Fibroblast of mammary gland (primary cell): ENCODE measurements around the gene LEKR1.

Experiments
- DNase-seq: peaks from one replicate; pipeline ENCODE4 v3.0.0-alpha.2; 2010; ENCODE audit warnings: low read depth
- H3K4me3 ChIP-seq: 2 replicates; pipeline ENCODE4 v1.5.1; 2011; ENCODE audit warnings: low read depth, mild to moderate bottlenecking, low read length, moderate library complexity; ENCODE audit not compliant: control insufficient read depth
- CTCF ChIP-seq: conservative IDR thresholded peaks from 2 replicates; pipeline ENCODE4 v1.5.1; 2011; ENCODE audit warnings: low read depth, low read length, inconsistent platforms; ENCODE audit not compliant: control insufficient read depth, insufficient read depth

Gene LEKR1

GRCh38 chr3:157043771-157044170 lies 217.6 kb downstream of the LEKR1 start:
- no peak for DNase-seq
- H3K4me3 ChIP-seq = no peak overlapping the region
- no peak for TF ChIP-seq CTCF

- peak; percentile 33 for DNase-seq
- TF ChIP-seq CTCF = no peak
- no peak overlapping the region for H3K4me3 ChIP-seq
Observed at GRCh38 chr3:157045238-157045850, 219.2 kb downstream of the LEKR1 start.

- H3K4me3 ChIP-seq = no peak overlapping the region
- DNase-seq = no peak
- no peak for TF ChIP-seq CTCF
Observed at GRCh38 chr3:157046520-157046919, 220.4 kb downstream of the LEKR1 start.

- DNase-seq = no peak
- no peak for TF ChIP-seq CTCF
- no peak overlapping the region for H3K4me3 ChIP-seq
Observed at GRCh38 chr3:157051055-157051454, 224.9 kb downstream of the LEKR1 start.

GRCh38 chr3:157051591-157051990 lies 225.4 kb downstream of the LEKR1 start:
- TF ChIP-seq CTCF = no peak
- no peak overlapping the region for H3K4me3 ChIP-seq
- no peak for DNase-seq

- no peak for TF ChIP-seq CTCF
- no peak for DNase-seq
- no peak overlapping the region for H3K4me3 ChIP-seq
Observed at GRCh38 chr3:157056035-157056434, 229.9 kb downstream of the LEKR1 start.
